Measurements from ENCODE around the gene BACH2. TPM values are rescaled to one million over a fixed set of nuclear protein-coding genes. Genes with fewer than 3 reads are reported as not detected.

Gene BACH2
- 0.74 and 1.5 TPM in 2 replicates for total RNA-seq

GRCh38 chr6:90296341-90297114 is at the start of gene BACH2:
TSS of gene BACH2 (minus strand) at chr6:90296843. CDS start at chr6:90008844, 287,999 bp downstream.

GRCh38 chr6:89894169-89894568 is 402.5 kb downstream of the BACH2 start, which contains the start of gene GJA10:
TSS of gene GJA10 (plus strand) at chr6:89894469. CDS start at chr6:89894469, 0 bp downstream.

